Stimulated activated CD4-positive, alpha-beta T cell treated with anti-CD3 and anti-CD28 coated beads, Interleukin-12 subunit alpha, Interleukin-12 subunit beta, amount 100 ng/mL, for 4 hours (primary cell): ENCODE measurements around the gene ROCK2.
A peak's percentile ranks its signal among the peaks of the same experiment; 100 is the strongest.

ENCODE experiments used
- DNase-seq: peaks from one replicate; pipeline ENCODE4 v3.0.0-alpha.2; 2020

The ROCK2 gene

GRCh38 chr2:11344342-11344955 lies at the start of gene ROCK2:
Gene ROCK2, minus strand, starts transcription at chr2:11344636. Its CDS starts 500 bp downstream, at chr2:11344136.
- peak; percentile 73 for DNase-seq

GRCh38 chr2:11393711-11394236 lies 49.3 kb upstream of the ROCK2 start:
- no peak for DNase-seq

- no peak for DNase-seq
Measured at GRCh38 chr2:11391942-11392266, 47.5 kb upstream of the ROCK2 start.

GRCh38 chr2:11390399-11390658 lies 45.9 kb upstream of the ROCK2 start:
- DNase-seq: no peak

- no peak for DNase-seq
Measured at GRCh38 chr2:11389551-11390398, 45.3 kb upstream of the ROCK2 start.

GRCh38 chr2:11389052-11389420 lies 44.6 kb upstream of the ROCK2 start:
- DNase-seq: no peak

GRCh38 chr2:11388262-11389051 lies 44.0 kb upstream of the ROCK2 start:
- no peak for DNase-seq

- no peak for DNase-seq
Measured at GRCh38 chr2:11387843-11388242, 43.4 kb upstream of the ROCK2 start.

- DNase-seq: no peak
Measured at GRCh38 chr2:11387100-11387390, 42.6 kb upstream of the ROCK2 start.

- no peak for DNase-seq
Measured at GRCh38 chr2:11385847-11386246, 41.4 kb upstream of the ROCK2 start.

GRCh38 chr2:11385216-11385615 lies 40.8 kb upstream of the ROCK2 start:
- DNase-seq: no peak

- no peak for DNase-seq
Measured at GRCh38 chr2:11379558-11379957, 35.1 kb upstream of the ROCK2 start.

- DNase-seq: no peak
Measured at GRCh38 chr2:11377928-11378545, 33.6 kb upstream of the ROCK2 start.

GRCh38 chr2:11376071-11376470 lies 31.6 kb upstream of the ROCK2 start:
- DNase-seq: no peak

GRCh38 chr2:11375689-11376027 lies 31.2 kb upstream of the ROCK2 start:
- DNase-seq: no peak

- no peak for DNase-seq
Measured at GRCh38 chr2:11375025-11375688, 30.7 kb upstream of the ROCK2 start.

GRCh38 chr2:11373096-11373495 lies 28.7 kb upstream of the ROCK2 start:
- DNase-seq: no peak

- DNase-seq: no peak
Measured at GRCh38 chr2:11371092-11371937, 26.9 kb upstream of the ROCK2 start.

GRCh38 chr2:11370377-11371091 lies 26.1 kb upstream of the ROCK2 start:
- DNase-seq: no peak

GRCh38 chr2:11368059-11368572 lies 23.7 kb upstream of the ROCK2 start:
- DNase-seq: no peak

- DNase-seq: no peak
Measured at GRCh38 chr2:11367170-11367730, 22.8 kb upstream of the ROCK2 start.
